Osteocyte (in vitro differentiated cells): Measurements from ENCODE around the gene AKAP8. TPM values are rescaled to one million over a fixed set of nuclear protein-coding genes. Genes with fewer than 3 reads are reported as not detected.

Experiments
- DNase-seq: peaks from one replicate; pipeline ENCODE4 v3.0.0; 2021; ENCODE audit warnings: mixed read lengths; ENCODE audit not compliant: unreplicated experiment; ENCODE audit errors: extremely low spot score
- H3K27ac Mint-ChIP-seq: one replicate; pipeline ENCODE4 v1.8.0; 2021; ENCODE audit warnings: mild to moderate bottlenecking, mixed read lengths; ENCODE audit not compliant: unreplicated experiment
- H3K27me3 Mint-ChIP-seq: one replicate; pipeline ENCODE4 v1.8.0; 2021; ENCODE audit warnings: mixed read lengths; ENCODE audit not compliant: unreplicated experiment
- H3K36me3 Mint-ChIP-seq: one replicate; pipeline ENCODE4 v1.8.0; 2021; ENCODE audit warnings: mixed read lengths; ENCODE audit not compliant: unreplicated experiment
- H3K4me1 Mint-ChIP-seq: one replicate; pipeline ENCODE4 v1.8.0; 2021; ENCODE audit warnings: mixed read lengths; ENCODE audit not compliant: unreplicated experiment
- H3K4me3 Mint-ChIP-seq: one replicate; pipeline ENCODE4 v1.8.0; 2021; ENCODE audit warnings: mild to moderate bottlenecking, moderate library complexity, mixed read lengths; ENCODE audit not compliant: unreplicated experiment
- H3K9me3 Mint-ChIP-seq: one replicate; pipeline ENCODE4 v1.8.0; 2021; ENCODE audit warnings: mixed read lengths; ENCODE audit not compliant: unreplicated experiment
- CTCF ChIP-seq: fragments of 200-600 bp; sonication (generic); IDR thresholded peaks from 2 replicates; pipeline ENCODE4 v1.5.0; 2021; ENCODE audit warnings: antibody characterized with exemption, mild to moderate bottlenecking, moderate library complexity
- total RNA-seq: library from RNA; stranded (reverse); gene quantifications from 2 replicates; pipeline ENCODE4 v1.2.1, GENCODE V29; 2021

The AKAP8 gene
- total RNA-seq, 1 donor from 2014 or later: 34.2 TPM

- no peak for TF ChIP-seq CTCF
- Mint-ChIP-seq H3K9me3 (no peaks in the 10 kb centered on the region), H3K27me3 (no peaks in the 10 kb centered on the region), H3K4me3 (no peak overlapping the region), H3K27ac (peak overlapping the region; percentile 38), H3K36me3 (no peaks in the 10 kb centered on the region), H3K4me1 (peaks cover 70% of the 10 kb centered on the region)
- no peak for DNase-seq
Measured at GRCh38 chr19:15313649-15314279, 65.8 kb downstream of the AKAP8 start.

GRCh38 chr19:15307169-15307568, 72.4 kb downstream of the AKAP8 start:
- no peak overlapping the region for H3K4me3 Mint-ChIP-seq
- H3K36me3 Mint-ChIP-seq: peaks cover 2% of the 10 kb centered on the region
- TF ChIP-seq CTCF: no peak
- no peaks in the 10 kb centered on the region for H3K27me3 Mint-ChIP-seq
- peak overlapping the region; percentile 42 for H3K27ac Mint-ChIP-seq
- H3K4me1 Mint-ChIP-seq: peaks cover 47% of the 10 kb centered on the region
- H3K9me3 Mint-ChIP-seq: peaks cover 3% of the 10 kb centered on the region
- no peak for DNase-seq

- H3K4me1 Mint-ChIP-seq: peaks cover 54% of the 10 kb centered on the region
- peaks cover 2% of the 10 kb centered on the region for H3K36me3 Mint-ChIP-seq
- no peak for TF ChIP-seq CTCF
- no peak overlapping the region for H3K27ac Mint-ChIP-seq
- peaks cover 3% of the 10 kb centered on the region for H3K9me3 Mint-ChIP-seq
- no peaks in the 10 kb centered on the region for H3K27me3 Mint-ChIP-seq
- no peak overlapping the region for H3K4me3 Mint-ChIP-seq
- no peak for DNase-seq
Measured at GRCh38 chr19:15305582-15306334, 73.8 kb downstream of the AKAP8 start.

- peaks cover 3% of the 10 kb centered on the region for H3K9me3 Mint-ChIP-seq
- H3K27me3 Mint-ChIP-seq: no peaks in the 10 kb centered on the region
- H3K36me3 Mint-ChIP-seq: peaks cover 2% of the 10 kb centered on the region
- peaks cover 62% of the 10 kb centered on the region for H3K4me1 Mint-ChIP-seq
- H3K27ac Mint-ChIP-seq: peak overlapping the region; percentile 74
- DNase-seq: no peak
- H3K4me3 Mint-ChIP-seq: no peak overlapping the region
- no peak for TF ChIP-seq CTCF
Measured at GRCh38 chr19:15304140-15304705, 75.4 kb downstream of the AKAP8 start.

Other genes starting within 250 kb of the AKAP8 start
- gene NOTCH3, start 178.8 kb downstream of the AKAP8 start, total RNA-seq: 178 and 200 TPM in 2 replicates
- not detected in 2 replicates for gene EPHX3, start 147.3 kb downstream of the AKAP8 start, total RNA-seq
- 142 and 143 TPM in 2 replicates for gene BRD4, start 47.2 kb downstream of the AKAP8 start, total RNA-seq
- gene AKAP8L, start 39.2 kb upstream of the AKAP8 start, total RNA-seq: 96.2 and 104 TPM in 2 replicates
- gene WIZ, start 70.2 kb upstream of the AKAP8 start, total RNA-seq: 52.4 and 55.0 TPM in 2 replicates
- not detected in 2 replicates for gene RASAL3, start 84.8 kb upstream of the AKAP8 start, total RNA-seq
- gene PGLYRP2, start 99.7 kb upstream of the AKAP8 start, total RNA-seq: not detected in 2 replicates
- gene CYP4F22, start 128.7 kb upstream of the AKAP8 start, total RNA-seq: not detected in 2 replicates
- not detected in 2 replicates for gene CYP4F8, start 235.4 kb upstream of the AKAP8 start, total RNA-seq